Nephron progenitor cell (in vitro differentiated cells): ENCODE data around the gene CD164L2.

Experiments used
- DNase-seq: peaks from one replicate; pipeline ENCODE4 v3.0.0; 2021
- H3K27ac Mint-ChIP-seq: 2 replicates; pipeline ENCODE4 v1.8.0; 2021; ENCODE audit warnings: mild to moderate bottlenecking, moderate library complexity, mixed read lengths
- H3K27me3 Mint-ChIP-seq: 2 replicates; pipeline ENCODE4 v1.8.0; 2021; ENCODE audit warnings: mild to moderate bottlenecking, low read depth, mixed read lengths; ENCODE audit not compliant: poor library complexity
- H3K36me3 Mint-ChIP-seq: 2 replicates; pipeline ENCODE4 v1.8.0; 2021; ENCODE audit warnings: low read depth, mixed read lengths
- H3K4me1 Mint-ChIP-seq: 2 replicates; pipeline ENCODE4 v1.8.0; 2021; ENCODE audit warnings: mixed read lengths
- H3K4me3 Mint-ChIP-seq: 2 replicates; pipeline ENCODE4 v1.8.0; 2021; ENCODE audit warnings: mild to moderate bottlenecking, moderate library complexity, mixed read lengths
- H3K9me3 Mint-ChIP-seq: 2 replicates; pipeline ENCODE4 v1.8.0; 2021; ENCODE audit warnings: mild to moderate bottlenecking, moderate library complexity, mixed read lengths
- TF ChIP-seq, protein P1 (sequence below): fragments of 200-600 bp; sonication (generic); IDR thresholded peaks from 2 replicates; pipeline ENCODE4 v1.5.0; 2021; ENCODE audit warnings: antibody characterized with exemption

Gene CD164L2

GRCh38 chr1:27363766-27364695 lies 19.1 kb downstream of the CD164L2 start:
- peaks cover 72% of the 10 kb centered on the region for H3K4me1 Mint-ChIP-seq
- H3K36me3 Mint-ChIP-seq = peaks cover 2% of the 10 kb centered on the region
- DNase-seq = peak; percentile 50
- peak overlapping the region; percentile 53 for H3K27ac Mint-ChIP-seq
- H3K9me3 Mint-ChIP-seq = no peaks in the 10 kb centered on the region
- TF ChIP-seq, protein P1, sequence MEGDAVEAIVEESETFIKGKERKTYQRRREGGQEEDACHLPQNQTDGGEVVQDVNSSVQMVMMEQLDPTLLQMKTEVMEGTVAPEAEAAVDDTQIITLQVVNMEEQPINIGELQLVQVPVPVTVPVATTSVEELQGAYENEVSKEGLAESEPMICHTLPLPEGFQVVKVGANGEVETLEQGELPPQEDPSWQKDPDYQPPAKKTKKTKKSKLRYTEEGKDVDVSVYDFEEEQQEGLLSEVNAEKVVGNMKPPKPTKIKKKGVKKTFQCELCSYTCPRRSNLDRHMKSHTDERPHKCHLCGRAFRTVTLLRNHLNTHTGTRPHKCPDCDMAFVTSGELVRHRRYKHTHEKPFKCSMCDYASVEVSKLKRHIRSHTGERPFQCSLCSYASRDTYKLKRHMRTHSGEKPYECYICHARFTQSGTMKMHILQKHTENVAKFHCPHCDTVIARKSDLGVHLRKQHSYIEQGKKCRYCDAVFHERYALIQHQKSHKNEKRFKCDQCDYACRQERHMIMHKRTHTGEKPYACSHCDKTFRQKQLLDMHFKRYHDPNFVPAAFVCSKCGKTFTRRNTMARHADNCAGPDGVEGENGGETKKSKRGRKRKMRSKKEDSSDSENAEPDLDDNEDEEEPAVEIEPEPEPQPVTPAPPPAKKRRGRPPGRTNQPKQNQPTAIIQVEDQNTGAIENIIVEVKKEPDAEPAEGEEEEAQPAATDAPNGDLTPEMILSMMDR = no peak
- peaks cover 25% of the 10 kb centered on the region for H3K27me3 Mint-ChIP-seq
- H3K4me3 Mint-ChIP-seq = peak overlapping the region; percentile 51

- H3K27ac Mint-ChIP-seq = no peak overlapping the region
- H3K4me3 Mint-ChIP-seq = peak overlapping the region; percentile 75
- TF ChIP-seq, protein P1 = no peak
- H3K4me1 Mint-ChIP-seq = peaks cover 64% of the 10 kb centered on the region
- H3K36me3 Mint-ChIP-seq = peaks cover 5% of the 10 kb centered on the region
- H3K27me3 Mint-ChIP-seq = peaks cover 40% of the 10 kb centered on the region
- H3K9me3 Mint-ChIP-seq = no peaks in the 10 kb centered on the region
- DNase-seq = no peak
Measured at GRCh38 chr1:27361553-27361952, 21.6 kb downstream of the CD164L2 start.

GRCh38 chr1:27361044-27361402 lies 22.1 kb downstream of the CD164L2 start:
- TF ChIP-seq, protein P1 = no peak
- H3K4me3 Mint-ChIP-seq = peak overlapping the region; percentile 75
- H3K27ac Mint-ChIP-seq = no peak overlapping the region
- peaks cover 5% of the 10 kb centered on the region for H3K36me3 Mint-ChIP-seq
- peaks cover 64% of the 10 kb centered on the region for H3K4me1 Mint-ChIP-seq
- no peaks in the 10 kb centered on the region for H3K9me3 Mint-ChIP-seq
- DNase-seq = no peak
- H3K27me3 Mint-ChIP-seq = peaks cover 40% of the 10 kb centered on the region

- Mint-ChIP-seq H3K9me3 (no peaks in the 10 kb centered on the region), H3K4me3 (peak overlapping the region; percentile 75), H3K4me1 (peaks cover 63% of the 10 kb centered on the region), H3K27ac (no peak overlapping the region), H3K36me3 (peaks cover 9% of the 10 kb centered on the region), H3K27me3 (peaks cover 40% of the 10 kb centered on the region)
- TF ChIP-seq, protein P1 = no peak
- peak; percentile 59 for DNase-seq
Measured at GRCh38 chr1:27360159-27361043, 22.7 kb downstream of the CD164L2 start.

- H3K4me3 Mint-ChIP-seq = peak overlapping the region; percentile 75
Measured at GRCh38 chr1:27359822-27360158, 23.3 kb downstream of the CD164L2 start.

More at GRCh38 chr1:27359822-27360158, 23.3 kb downstream of the CD164L2 start:
- no peak for DNase-seq
- no peak overlapping the region for H3K27ac Mint-ChIP-seq
- H3K9me3 Mint-ChIP-seq = no peaks in the 10 kb centered on the region
- H3K36me3 Mint-ChIP-seq = peaks cover 10% of the 10 kb centered on the region
- peaks cover 45% of the 10 kb centered on the region for H3K27me3 Mint-ChIP-seq
- peaks cover 61% of the 10 kb centered on the region for H3K4me1 Mint-ChIP-seq
- TF ChIP-seq, protein P1 = no peak
